GM12878 (cell line): ENCODE measurements around the gene ZP2. TPM values are rescaled to one million over a fixed set of nuclear protein-coding genes. Genes with fewer than 3 reads are reported as not detected.

Experiments
- ATAC-seq: fragments of 200-7000 bp; cut with Tn5 transposase; 3 replicates; pipeline ENCODE4 v1.9.1; 2020; ENCODE audit warnings: mild to moderate bottlenecking, moderate library complexity
- BruUV-seq: library from RNA; stranded (reverse); fragments of 400-500 nt; replicated peaks from 2 replicates; lab custom pipeline; 2021; lab: Mats Ljungman, UMichigan
- CTCF ChIA-PET: fragments of 300-600 bp; sonication (Branson Sonifier 250); formaldehyde crosslinking; extraction: SDS; loops from one replicate; lab custom pipeline; 2021; ENCODE audit warnings: inconsistent platforms; lab: Yijun Ruan, JAX
- POLR2A ChIA-PET: fragments of 350-600 bp; formaldehyde crosslinking; extraction: SDS; loops from one replicate; lab custom pipeline; 2021; ENCODE audit warnings: inconsistent platforms; lab: Charles Lee
- RAD21 ChIA-PET: fragments of 300-600 bp; sonication (Branson Sonifier 250); formaldehyde crosslinking; loops from one replicate; lab custom pipeline; 2023; ENCODE audit warnings: antibody characterized with exemption; ENCODE audit not compliant: unreplicated experiment; lab: Charles Lee
- SMC1A ChIA-PET: fragments of 300-600 bp; sonication (Branson Sonifier 250); formaldehyde crosslinking; loops from one replicate; lab custom pipeline; 2023; ENCODE audit not compliant: unreplicated experiment, uncharacterized antibody; lab: Charles Lee
- DNase-seq: peaks from one replicate; pipeline ENCODE4 v3.0.0-alpha.2; 2011; ENCODE audit warnings: low read depth, low spot score
- FAIRE-seq: peaks from 3 replicates; lab custom pipeline; 2011; peaks lifted over from hg19 to GRCh38; lab: Jason Lieb, UNC
- H2AFZ ChIP-seq: 2 replicates; pipeline ENCODE4 v1.6.0; 2011; ENCODE audit warnings: low read depth, low read length, control low read depth; ENCODE audit not compliant: control insufficient read depth
- H3K27ac ChIP-seq: 2 replicates; pipeline ENCODE4 v1.5.1; 2011; ENCODE audit warnings: control low read depth; ENCODE audit not compliant: control insufficient read depth, insufficient read depth
- H3K27me3 ChIP-seq, 2 experiments: replicated peaks in 1 of 2; 2 replicates each; pipeline versions ENCODE4 v1.6.0 to v1.6.1; 2011; ENCODE audit warnings: low read length in 1 of 2; ENCODE audit not compliant: control insufficient read depth in 2 of 2, insufficient read depth in 2 of 2
- H3K36me3 ChIP-seq, 2 experiments: 2 replicates each; pipeline ENCODE4 v1.5.1; 2011; ENCODE audit warnings: low read length in 1 of 2; ENCODE audit not compliant: control insufficient read depth in 2 of 2, insufficient read depth in 2 of 2
- H3K4me1 ChIP-seq: 2 replicates; pipeline ENCODE4 v1.6.1; 2011; ENCODE audit warnings: mild to moderate bottlenecking, low read length, moderate library complexity, mixed read lengths; ENCODE audit not compliant: control insufficient read depth, insufficient read depth
- H3K4me2 ChIP-seq: 2 replicates; pipeline ENCODE4 v1.6.0; 2011; ENCODE audit warnings: control low read depth; ENCODE audit not compliant: control insufficient read depth, insufficient read depth
- H3K4me3 ChIP-seq: fragments of 200-600 bp; sonication (generic); 2 replicates; pipeline ENCODE4 v1.5.1; 2016
- H3K79me2 ChIP-seq: 2 replicates; pipeline ENCODE4 v1.6.0; 2011; ENCODE audit warnings: low read length; ENCODE audit not compliant: control insufficient read depth, insufficient read depth
- H3K9ac ChIP-seq: 2 replicates; pipeline ENCODE4 v1.8.0; 2011; ENCODE audit warnings: low read length, control low read depth, mixed read lengths; ENCODE audit not compliant: control insufficient read depth, insufficient read depth
- H3K9me3 ChIP-seq: replicated peaks from 3 replicates; pipeline ENCODE4 v1.5.1; 2011; ENCODE audit warnings: mild to moderate bottlenecking, low read length; ENCODE audit not compliant: control insufficient read depth, insufficient read depth
- H4K20me1 ChIP-seq: 2 replicates; pipeline ENCODE4 v1.6.0; 2011; ENCODE audit not compliant: control insufficient read depth, insufficient read depth
- CBX3 ChIP-seq: fragments of 200-600 bp; sonication (generic); IDR thresholded peaks from 2 replicates; pipeline ENCODE4 v1.6.1; 2016; ENCODE audit warnings: low read depth, borderline replicate concordance
- CHD2 ChIP-seq: IDR thresholded peaks from 2 replicates; pipeline ENCODE4 v1.6.1; 2011; ENCODE audit warnings: low read depth, low read length, improper control_type of control experiment, borderline replicate concordance
- NR2C1 ChIP-seq: fragments of 450-650 bp; IDR thresholded peaks from 2 replicates; pipeline ENCODE4 v1.6.1; 2017; ENCODE audit warnings: antibody characterized with exemption, mild to moderate bottlenecking, moderate library complexity
- RBBP5 ChIP-seq: fragments of 200-600 bp; sonication (generic); conservative IDR thresholded peaks from 2 replicates; pipeline ENCODE4 v1.6.1; 2016
- WGBS: methylation state at CpG from one replicate; pipeline ENCODE4 v1.1.6; 2016; ENCODE audit warnings: low lambda C conversion rate; ENCODE audit not compliant: insufficient replicate concordance, insufficient coverage; ENCODE audit errors: missing lambda C conversion rate; 5-methylcytosine and 5-hydroxymethylcytosine counted together
- in situ Hi-C: fragments of 300-500 bp; cut with MboI; formaldehyde crosslinking; loops from 9 replicates; pipeline ENCODE4 v1.14.3; 2018; ENCODE audit warnings: mixed read lengths
- intact Hi-C: fragments of 100-400 bp; cut with micrococcal nuclease; formaldehyde crosslinking; loops from one replicate; pipeline ENCODE4 v1.14.2; 2022; ENCODE audit not compliant: unreplicated experiment
- polyA plus RNA-seq, 11 experiments: library from polyadenylated mRNA; depleted of rRNA in 4 of 11; unstranded in 6 of 11; stranded (reverse) in 5 of 11; fragments of >200 nt; fragmentation: Nextera tagmentation in 4 of 11; fragmentation: Illumina TruSeq in 1 of 11; extraction: Ambion mirVana in 4 of 11; extraction: Trizol in 1 of 11; gene quantifications; 1 replicate in 1 of 11; 2 replicates in 10 of 11; pipeline versions ENCODE4 v1.2.1 to v1.2.3, GENCODE V29; 2011 to 2016; ENCODE audit warnings: inconsistent platforms in 2 of 11, missing spikeins in 2 of 11, low read depth in 1 of 11
- total RNA-seq, 4 experiments: library from RNA; depleted of rRNA in 3 of 4; stranded (reverse); fragments of >200 nt in 3 of 4; fragmentation: Illumina TruSeq in 1 of 4; extraction: Trizol in 1 of 4; gene quantifications; 2 replicates each; pipeline versions ENCODE4 v1.2.1 to v1.2.3, GENCODE V29; 2013 to 2021
- TF ChIP-seq, protein P1 (sequence below): fragments of 450-650 bp; IDR thresholded peaks from 2 replicates; pipeline ENCODE4 v1.6.1; 2017; ENCODE audit warnings: low read depth, mild to moderate bottlenecking, moderate library complexity
- TF ChIP-seq, protein P2 (sequence below), 3 experiments: IDR thresholded peaks in 2 of 3; conservative IDR thresholded peaks in 1 of 3; 2 replicates each; pipeline ENCODE4 v1.5.1; 2011; ENCODE audit warnings: low read depth in 3 of 3, low read length in 3 of 3, mild to moderate bottlenecking in 3 of 3, control low read depth in 2 of 3, moderate library complexity in 2 of 3, inconsistent platforms in 1 of 3, mixed read lengths in 1 of 3; ENCODE audit not compliant: control insufficient read depth in 2 of 3, insufficient read depth in 1 of 3; ENCODE audit errors: extremely low read depth in 1 of 3
- TF ChIP-seq, protein P3 (sequence below): fragments of 450-650 bp; IDR thresholded peaks from 2 replicates; pipeline ENCODE4 v1.6.1; 2017; ENCODE audit warnings: mild to moderate bottlenecking, low read depth, inconsistent platforms; ENCODE audit not compliant: poor library complexity, severe bottlenecking

ZP2 gene
- total and polyA plus RNA-seq, 10 of the 15 experiments (the other 5 are each of a cell fraction or from before 2014, with no cell fraction given): 0.11 to 0.33 (median 0.16) TPM; not detected in 1

DNA sequence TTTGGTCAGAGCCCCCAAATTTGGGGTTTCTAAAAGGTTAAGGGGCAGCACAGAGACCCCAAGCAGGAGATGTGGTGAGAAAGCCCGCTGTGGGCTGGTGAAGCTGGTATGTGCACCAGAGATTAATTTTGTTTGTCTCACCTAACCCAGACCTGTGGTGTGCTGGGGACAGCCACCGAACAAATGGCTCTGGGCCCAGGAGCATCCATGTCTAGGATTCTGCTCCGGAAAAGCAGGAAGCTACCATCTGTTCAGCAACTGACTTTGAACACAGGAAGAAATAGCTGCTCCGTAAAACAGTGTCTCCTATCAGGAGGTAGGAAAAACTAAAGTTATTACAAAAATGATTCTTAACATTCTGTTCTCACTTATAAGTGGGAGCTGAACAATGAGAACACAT is 2.7 kb upstream of the ZP2 start:
- 64% methylated on average over 4 of the region's 4 CpGs for WGBS
- no TSS peak for BruUV-seq
- Histone ChIP-seq H4K20me1 (no peaks in the 10 kb centered on the region), H2AFZ (no peak overlapping the region), H3K4me2 (no peak overlapping the region), H3K4me3 (no peak overlapping the region), H3K27me3 (no peaks in the 10 kb centered on the region), H3K36me3 (no peaks in the 10 kb centered on the region), H3K27ac (no peak overlapping the region), H3K9me3 (no peaks in the 10 kb centered on the region; the same call in 2 of the 3 replicates), H3K9ac (no peak overlapping the region), H3K4me1 (no peaks in the 10 kb centered on the region), H3K79me2 (no peaks in the 10 kb centered on the region)
- ChIA-PET CTCF (interaction anchor here (1.4 kb wide), 1 partner anchor 25 kb away, joined by 4 read pairs; no protein-coding TSS in a partner anchor), SMC1A (interaction anchor here (0.7 to 1.0 kb wide), 2 partner anchors 19 to 88 kb away, joined by 3 read pairs; no protein-coding TSS in a partner anchor), POLR2A (no interaction called here), RAD21 (no interaction called here)
- TF ChIP-seq, protein P1, sequence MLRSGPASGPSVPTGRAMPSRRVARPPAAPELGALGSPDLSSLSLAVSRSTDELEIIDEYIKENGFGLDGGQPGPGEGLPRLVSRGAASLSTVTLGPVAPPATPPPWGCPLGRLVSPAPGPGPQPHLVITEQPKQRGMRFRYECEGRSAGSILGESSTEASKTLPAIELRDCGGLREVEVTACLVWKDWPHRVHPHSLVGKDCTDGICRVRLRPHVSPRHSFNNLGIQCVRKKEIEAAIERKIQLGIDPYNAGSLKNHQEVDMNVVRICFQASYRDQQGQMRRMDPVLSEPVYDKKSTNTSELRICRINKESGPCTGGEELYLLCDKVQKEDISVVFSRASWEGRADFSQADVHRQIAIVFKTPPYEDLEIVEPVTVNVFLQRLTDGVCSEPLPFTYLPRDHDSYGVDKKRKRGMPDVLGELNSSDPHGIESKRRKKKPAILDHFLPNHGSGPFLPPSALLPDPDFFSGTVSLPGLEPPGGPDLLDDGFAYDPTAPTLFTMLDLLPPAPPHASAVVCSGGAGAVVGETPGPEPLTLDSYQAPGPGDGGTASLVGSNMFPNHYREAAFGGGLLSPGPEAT: no peak
- TF ChIP-seq RBBP5 (no peak), NR2C1 (no peak), CHD2 (no peak), CBX3 (no peak)
- TF ChIP-seq, protein P2, sequence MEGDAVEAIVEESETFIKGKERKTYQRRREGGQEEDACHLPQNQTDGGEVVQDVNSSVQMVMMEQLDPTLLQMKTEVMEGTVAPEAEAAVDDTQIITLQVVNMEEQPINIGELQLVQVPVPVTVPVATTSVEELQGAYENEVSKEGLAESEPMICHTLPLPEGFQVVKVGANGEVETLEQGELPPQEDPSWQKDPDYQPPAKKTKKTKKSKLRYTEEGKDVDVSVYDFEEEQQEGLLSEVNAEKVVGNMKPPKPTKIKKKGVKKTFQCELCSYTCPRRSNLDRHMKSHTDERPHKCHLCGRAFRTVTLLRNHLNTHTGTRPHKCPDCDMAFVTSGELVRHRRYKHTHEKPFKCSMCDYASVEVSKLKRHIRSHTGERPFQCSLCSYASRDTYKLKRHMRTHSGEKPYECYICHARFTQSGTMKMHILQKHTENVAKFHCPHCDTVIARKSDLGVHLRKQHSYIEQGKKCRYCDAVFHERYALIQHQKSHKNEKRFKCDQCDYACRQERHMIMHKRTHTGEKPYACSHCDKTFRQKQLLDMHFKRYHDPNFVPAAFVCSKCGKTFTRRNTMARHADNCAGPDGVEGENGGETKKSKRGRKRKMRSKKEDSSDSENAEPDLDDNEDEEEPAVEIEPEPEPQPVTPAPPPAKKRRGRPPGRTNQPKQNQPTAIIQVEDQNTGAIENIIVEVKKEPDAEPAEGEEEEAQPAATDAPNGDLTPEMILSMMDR (IDR thresholded peaks at IDR 0.05 in 2 of 3, conservative IDR thresholded peaks at IDR 0.05 in 1 of 3; ENCODE audit: control insufficient read depth in 2 of 3, extremely low read depth in 1 of 3, insufficient read depth in 1 of 3, low read depth in 3 of 3, low read length in 3 of 3): no peak
- TF ChIP-seq, protein P3, sequence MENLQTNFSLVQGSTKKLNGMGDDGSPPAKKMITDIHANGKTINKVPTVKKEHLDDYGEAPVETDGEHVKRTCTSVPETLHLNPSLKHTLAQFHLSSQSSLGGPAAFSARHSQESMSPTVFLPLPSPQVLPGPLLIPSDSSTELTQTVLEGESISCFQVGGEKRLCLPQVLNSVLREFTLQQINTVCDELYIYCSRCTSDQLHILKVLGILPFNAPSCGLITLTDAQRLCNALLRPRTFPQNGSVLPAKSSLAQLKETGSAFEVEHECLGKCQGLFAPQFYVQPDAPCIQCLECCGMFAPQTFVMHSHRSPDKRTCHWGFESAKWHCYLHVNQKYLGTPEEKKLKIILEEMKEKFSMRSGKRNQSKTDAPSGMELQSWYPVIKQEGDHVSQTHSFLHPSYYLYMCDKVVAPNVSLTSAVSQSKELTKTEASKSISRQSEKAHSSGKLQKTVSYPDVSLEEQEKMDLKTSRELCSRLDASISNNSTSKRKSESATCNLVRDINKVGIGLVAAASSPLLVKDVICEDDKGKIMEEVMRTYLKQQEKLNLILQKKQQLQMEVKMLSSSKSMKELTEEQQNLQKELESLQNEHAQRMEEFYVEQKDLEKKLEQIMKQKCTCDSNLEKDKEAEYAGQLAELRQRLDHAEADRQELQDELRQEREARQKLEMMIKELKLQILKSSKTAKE: no peak
- in situ Hi-C loops (no loop called here), intact Hi-C loops (no loop called here)
- ATAC-seq (no peak), DNase-seq (no peak), FAIRE-seq (no peak)
